CD14-positive monocyte (primary cell): ENCODE results near the gene STPG1. TPM values are rescaled to one million over a fixed set of nuclear protein-coding genes. Genes with fewer than 3 reads are reported as not detected.

Experiments
- DNase-seq, 3 donors: peaks; one replicate each; pipeline ENCODE4 v3.0.0-alpha.2; 2011 to 2022
- H2AFZ ChIP-seq: 2 replicates; pipeline ENCODE4 v1.6.0; 2012; ENCODE audit warnings: mild to moderate bottlenecking, low read depth, low read length, inconsistent platforms; ENCODE audit not compliant: insufficient read depth, poor library complexity, severe bottlenecking
- H3K27ac ChIP-seq, 2 donors: 1 replicate in 1 of 2; 2 replicates in 1 of 2; pipeline ENCODE4 v1.5.1; 2012 to 2013; ENCODE audit warnings: low read length in 2 of 2, control low read depth in 1 of 2, inconsistent platforms in 1 of 2, low read depth in 1 of 2, mild to moderate bottlenecking in 1 of 2
- H3K27me3 ChIP-seq, 2 donors: one replicate each; pipeline versions ENCODE4 v1.6.0 to v1.6.1; 2011 to 2013; ENCODE audit warnings: low read length in 2 of 2; ENCODE audit not compliant: control insufficient read depth in 2 of 2, insufficient read depth in 2 of 2
- H3K36me3 ChIP-seq, 2 donors: replicated peaks in 1 of 2; 1 replicate in 1 of 2; 2 replicates in 1 of 2; pipeline versions ENCODE4 v1.5.1 to v1.6.1; 2012 to 2013; ENCODE audit warnings: low read length in 2 of 2, control low read depth in 1 of 2, inconsistent platforms in 1 of 2, mild to moderate bottlenecking in 1 of 2; ENCODE audit not compliant: insufficient read depth in 2 of 2, control insufficient read depth in 1 of 2
- H3K4me1 ChIP-seq, 2 donors: 1 replicate in 1 of 2; 2 replicates in 1 of 2; pipeline versions ENCODE4 v1.5.1 to v1.6.1; 2012 to 2013; ENCODE audit warnings: low read length in 2 of 2, control low read depth in 1 of 2, inconsistent platforms in 1 of 2, mild to moderate bottlenecking in 1 of 2, moderate library complexity in 1 of 2; ENCODE audit not compliant: insufficient read depth in 2 of 2, control insufficient read depth in 1 of 2
- H3K4me2 ChIP-seq: replicated peaks from 2 replicates; pipeline ENCODE3; 2012; ENCODE audit warnings: low read length, moderate library complexity, mild to moderate bottlenecking; ENCODE audit not compliant: poor library complexity, severe bottlenecking; ENCODE audit errors: extremely low read depth
- H3K4me3 ChIP-seq, 3 experiments: fragments of 200-600 bp in 1 of 3; sonication (generic) in 1 of 3; replicated peaks in 1 of 3; 1 replicate in 2 of 3; 2 replicates in 1 of 3; pipeline ENCODE4 v1.5.1; 2011 to 2013; ENCODE audit warnings: low read length in 3 of 3, mild to moderate bottlenecking in 3 of 3, control low read depth in 2 of 3, low read depth in 2 of 3, inconsistent platforms in 1 of 3, moderate library complexity in 1 of 3
- H3K79me2 ChIP-seq: 2 replicates; pipeline ENCODE4 v1.6.0; 2012; ENCODE audit warnings: mild to moderate bottlenecking, control low read depth, inconsistent platforms, low read length, moderate library complexity; ENCODE audit not compliant: insufficient read depth
- H3K9ac ChIP-seq: 2 replicates; pipeline ENCODE4 v1.6.0; 2017; ENCODE audit warnings: low read length, mild to moderate bottlenecking; ENCODE audit not compliant: insufficient read depth, poor library complexity, severe bottlenecking
- H3K9me3 ChIP-seq, 2 donors: replicated peaks in 1 of 2; 1 replicate in 1 of 2; 2 replicates in 1 of 2; pipeline versions ENCODE4 v1.5.1 to v1.6.1; 2012 to 2013; ENCODE audit warnings: low read length in 2 of 2, control low read depth in 1 of 2; ENCODE audit not compliant: control insufficient read depth in 1 of 2, insufficient read depth in 1 of 2
- H4K20me1 ChIP-seq: 2 replicates; pipeline ENCODE4 v1.6.0; 2012; ENCODE audit warnings: mild to moderate bottlenecking, low read length, control low read depth, moderate library complexity; ENCODE audit not compliant: insufficient read depth
- H3K27ac Mint-ChIP-seq, 7 donors: one replicate each; pipeline ENCODE4 v1.8.0; 2020; ENCODE audit warnings: mild to moderate bottlenecking in 7 of 7, mixed read lengths in 7 of 7, moderate library complexity in 6 of 7, inconsistent platforms in 2 of 7
- H3K27me3 Mint-ChIP-seq, 3 donors: one replicate each; pipeline ENCODE4 v1.8.0; 2021 to 2022; ENCODE audit warnings: low read depth in 3 of 3, mild to moderate bottlenecking in 3 of 3, mixed read lengths in 3 of 3, moderate library complexity in 3 of 3, inconsistent platforms in 1 of 3
- H3K36me3 Mint-ChIP-seq, 2 donors: one replicate each; pipeline ENCODE4 v1.8.0; 2020; ENCODE audit warnings: mixed read lengths in 2 of 2, inconsistent platforms in 1 of 2, mild to moderate bottlenecking in 1 of 2
- H3K4me1 Mint-ChIP-seq: one replicate; pipeline ENCODE4 v1.8.0; 2020; ENCODE audit warnings: mild to moderate bottlenecking, mixed read lengths
- H3K4me3 Mint-ChIP-seq, 2 donors: one replicate each; pipeline ENCODE4 v1.8.0; 2020; ENCODE audit warnings: mild to moderate bottlenecking in 2 of 2, mixed read lengths in 2 of 2, moderate library complexity in 1 of 2
- H3K9me3 Mint-ChIP-seq, 7 donors: one replicate each; pipeline ENCODE4 v1.8.0; 2020 to 2022; ENCODE audit warnings: mixed read lengths in 7 of 7, mild to moderate bottlenecking in 6 of 7, moderate library complexity in 6 of 7, inconsistent platforms in 2 of 7
- CTCF ChIP-seq: fragments of 200-600 bp; IDR thresholded peaks from one replicate; pipeline ENCODE4 v1.8.0; 2022; ENCODE audit warnings: antibody characterized with exemption, mild to moderate bottlenecking
- WGBS: methylation state at CpG from one replicate; pipeline ENCODE4 v1.1.5; 2013; ENCODE audit warnings: missing lambda C conversion rate; ENCODE audit not compliant: insufficient coverage; 5-methylcytosine and 5-hydroxymethylcytosine counted together
- intact Hi-C, 2 donors: fragments of 100-400 bp; cut with micrococcal nuclease; formaldehyde crosslinking; loops; one replicate each; pipeline versions ENCODE4 v1.15.0 to v1.15.1; 2023
- polyA plus RNA-seq, 3 donors: library from polyadenylated mRNA; depleted of rRNA in 1 of 3; unstranded in 2 of 3; stranded (reverse) in 1 of 3; fragments of 300-500 nt in 2 of 3; fragments of >200 nt in 1 of 3; fragmentation: Illumina TruSeq in 2 of 3; gene quantifications; 1 replicate in 2 of 3; 2 replicates in 1 of 3; pipeline ENCODE4 v1.2.3, GENCODE V29; 2012 to 2021

STPG1 gene
- polyA plus RNA-seq, 3 donors, result 0.57 to 0.85 (median 0.60) TPM

GRCh38 chr1:24317956-24318614 is 95.5 kb downstream of the STPG1 start:
- peak overlapping the region in 1 of 2 donors; percentile 99 for H3K4me3 Mint-ChIP-seq
- H3K9ac ChIP-seq, result no peak overlapping the region
- no peak overlapping the region for H3K27ac Mint-ChIP-seq
- no peak overlapping the region for H2AFZ ChIP-seq
- no peak overlapping the region for H3K27ac ChIP-seq
- intact Hi-C loops, result no loop called here
- TF ChIP-seq CTCF, result no peak
- H3K9me3 ChIP-seq, result peaks cover 0 to 10% of the 10 kb centered on the region in 2 donors
- WGBS, result 29% methylated on average over 1 of the region's 2 CpGs
- peaks cover 32% of the 10 kb centered on the region for H3K4me1 Mint-ChIP-seq
- no peak overlapping the region for H3K4me3 ChIP-seq
- no peaks in the 10 kb centered on the region for H4K20me1 ChIP-seq
- H3K4me1 ChIP-seq, result peaks cover 10 to 29% of the 10 kb centered on the region in 2 donors
- H3K27me3 ChIP-seq, result peaks cover 43 to 56% of the 10 kb centered on the region in 2 donors
- H3K79me2 ChIP-seq, result no peaks in the 10 kb centered on the region
- H3K4me2 ChIP-seq, result no peak overlapping the region
- H3K36me3 ChIP-seq, result no peaks in the 10 kb centered on the region
- H3K9me3 Mint-ChIP-seq, result peaks cover 0 to 12% (median 4%) of the 10 kb centered on the region in 7 donors
- peaks cover 49 to 64% (median 55%) of the 10 kb centered on the region in 3 donors for H3K27me3 Mint-ChIP-seq
- DNase-seq, result no peak
- H3K36me3 Mint-ChIP-seq, result peaks cover 4 to 22% of the 10 kb centered on the region in 2 donors

DNA sequence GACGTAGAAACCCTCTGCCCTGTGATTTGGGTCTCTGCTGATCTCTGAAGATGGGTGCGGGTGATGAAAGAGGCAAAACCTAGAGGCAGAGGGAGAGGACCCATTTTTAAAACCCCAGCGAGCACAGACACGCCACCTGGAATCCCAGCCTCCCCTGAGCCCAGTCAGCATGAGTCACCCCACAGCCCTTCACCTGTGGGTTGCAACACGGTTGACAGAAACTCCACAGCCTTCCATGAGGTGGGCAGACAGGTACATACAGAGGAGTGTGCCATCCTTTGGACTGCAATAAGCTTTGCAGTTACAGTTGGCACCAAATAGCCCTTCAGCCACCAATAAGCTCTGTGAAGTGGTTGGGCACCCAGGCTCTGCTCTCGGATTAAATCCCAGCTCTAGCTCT is 96.5 kb downstream of the STPG1 start:
- H3K27me3 Mint-ChIP-seq, result peaks cover 39 to 54% (median 47%) of the 10 kb centered on the region in 3 donors
- no peak overlapping the region for H3K27ac Mint-ChIP-seq
- no peak overlapping the region for H3K9ac ChIP-seq
- H3K36me3 Mint-ChIP-seq, result peaks cover 4 to 18% of the 10 kb centered on the region in 2 donors
- H3K9me3 Mint-ChIP-seq, result peaks cover 0 to 12% (median 4%) of the 10 kb centered on the region in 7 donors
- H3K4me1 ChIP-seq, result peaks cover 7 to 22% of the 10 kb centered on the region in 2 donors
- 100% methylated on average over 1 of the region's 6 CpGs for WGBS
- no peak overlapping the region for H2AFZ ChIP-seq
- DNase-seq, result no peak
- no peak overlapping the region for H3K27ac ChIP-seq
- no peak overlapping the region for H3K4me3 Mint-ChIP-seq
- no peak overlapping the region for H3K4me2 ChIP-seq
- H3K9me3 ChIP-seq, result peaks cover 0 to 10% of the 10 kb centered on the region in 2 donors
- TF ChIP-seq CTCF, result no peak
- H3K4me3 ChIP-seq, result no peak overlapping the region
- H3K27me3 ChIP-seq, result peaks cover 38 to 46% of the 10 kb centered on the region in 2 donors
- no peaks in the 10 kb centered on the region for H3K36me3 ChIP-seq
- H3K4me1 Mint-ChIP-seq, result peaks cover 24% of the 10 kb centered on the region
- no peaks in the 10 kb centered on the region for H4K20me1 ChIP-seq
- intact Hi-C loops, result no loop called here
- no peaks in the 10 kb centered on the region for H3K79me2 ChIP-seq
